ENCODE measurements around the gene ICAM4.

- TF ChIP-seq REST (IDR thresholded peaks at IDR 0.05; ENCODE audit: insufficient read depth in 1 of 2, low read depth in 2 of 2, low read length in 2 of 2) (no peak), POLR2AphosphoS5 (IDR thresholded peaks at IDR 0.05; ENCODE audit: low read depth, low read length) (no peak), SIN3A (IDR thresholded peaks at IDR 0.05; ENCODE audit: borderline replicate concordance, insufficient read depth, low read length) (no peak), TAF1 (IDR thresholded peaks at IDR 0.05; ENCODE audit: borderline replicate concordance, insufficient read depth, low read length) (no peak), FOXP2 (optimal IDR thresholded peaks at IDR 0.05; ENCODE audit: borderline replicate concordance, extremely low read depth, extremely low read length, insufficient read depth) (no peak)
Measured at GRCh38 chr19:10295847-10296591, 9.3 kb downstream of the ICAM4 start.
